Neural progenitor cell (in vitro differentiated cells): ENCODE data around the gene LSM14A. TPM values are rescaled to one million over a fixed set of nuclear protein-coding genes. Genes with fewer than 3 reads are reported as not detected.

Experiments
- DNase-seq: peaks from one replicate; pipeline ENCODE4 v3.0.0-alpha.2; 2016; ENCODE audit warnings: low spot score
- H2AFZ ChIP-seq: fragments of 200-600 bp; sonication (generic); replicated peaks from 2 replicates; pipeline ENCODE4 v1.6.1; 2016; ENCODE audit warnings: antibody characterized with exemption
- H3F3A ChIP-seq: fragments of 200-600 bp; sonication (generic); 2 replicates; pipeline ENCODE4 v1.6.1; 2016; ENCODE audit warnings: antibody characterized with exemption, low read depth
- H3K27ac ChIP-seq: fragments of 200-600 bp; sonication (generic); 2 replicates; pipeline ENCODE4 v1.5.1; 2016; ENCODE audit warnings: mild to moderate bottlenecking
- H3K27me3 ChIP-seq: fragments of 200-600 bp; sonication (generic); 2 replicates; pipeline ENCODE4 v1.6.1; 2016; ENCODE audit warnings: mild to moderate bottlenecking, moderate library complexity
- H3K36me3 ChIP-seq: fragments of 200-600 bp; sonication (generic); 2 replicates; pipeline ENCODE4 v1.5.1; 2016
- H3K4me1 ChIP-seq: fragments of 200-600 bp; sonication (generic); 2 replicates; pipeline ENCODE4 v1.6.1; 2016; ENCODE audit warnings: mixed run types
- H3K4me2 ChIP-seq: fragments of 200-600 bp; sonication (generic); 2 replicates; pipeline ENCODE4 v1.6.1; 2016
- H3K4me3 ChIP-seq: fragments of 200-600 bp; sonication (generic); 2 replicates; pipeline ENCODE4 v1.5.1; 2016
- H3K79me2 ChIP-seq: fragments of 200-600 bp; sonication (generic); 2 replicates; pipeline ENCODE4 v1.6.1; 2016; ENCODE audit warnings: low read depth
- H3K9ac ChIP-seq: fragments of 200-600 bp; sonication (generic); 2 replicates; pipeline ENCODE4 v1.6.1; 2016
- H3K9me3 ChIP-seq: fragments of 200-600 bp; sonication (generic); 2 replicates; pipeline ENCODE4 v1.5.1; 2016; ENCODE audit warnings: low read depth
- H4K20me1 ChIP-seq: fragments of 200-600 bp; sonication (generic); 2 replicates; pipeline ENCODE4 v1.6.1; 2016; ENCODE audit warnings: low read depth
- H3K27ac Mint-ChIP-seq: 3 replicates; pipeline ENCODE4 v1.8.0; 2021; ENCODE audit warnings: mixed read lengths
- H3K27me3 Mint-ChIP-seq: 2 replicates; pipeline ENCODE4 v1.8.0; 2022; ENCODE audit warnings: low read depth, mild to moderate bottlenecking, inconsistent platforms, moderate library complexity, mixed read lengths; ENCODE audit not compliant: insufficient read depth
- H3K36me3 Mint-ChIP-seq: 3 replicates; pipeline ENCODE4 v1.8.0; 2021; ENCODE audit warnings: mixed read lengths
- H3K4me1 Mint-ChIP-seq: 3 replicates; pipeline ENCODE4 v1.8.0; 2021; ENCODE audit warnings: mixed read lengths
- H3K4me3 Mint-ChIP-seq: 3 replicates; pipeline ENCODE4 v1.8.0; 2021; ENCODE audit warnings: mild to moderate bottlenecking, moderate library complexity, mixed read lengths
- H3K9me3 Mint-ChIP-seq: 3 replicates; pipeline ENCODE4 v1.8.0; 2020; ENCODE audit warnings: mixed read lengths
- EZH2 ChIP-seq: fragments of 200-600 bp; sonication (generic); IDR thresholded peaks from 2 replicates; pipeline ENCODE4 v1.6.1; 2017; ENCODE audit warnings: antibody characterized with exemption, mild to moderate bottlenecking, moderate library complexity
- EZH2phosphoT487 ChIP-seq: fragments of 200-600 bp; sonication (generic); IDR thresholded peaks from 2 replicates; pipeline ENCODE4 v1.6.1; 2017; ENCODE audit warnings: antibody characterized with exemption
- total RNA-seq: library from RNA; depleted of rRNA; stranded (reverse); fragments of >200 nt; gene quantifications from 2 replicates; pipeline ENCODE4 v1.2.3, GENCODE V29; 2015; ENCODE audit warnings: low replicate concordance
- TF ChIP-seq, protein P1 (sequence below): fragments of 200-600 bp; sonication (generic); IDR thresholded peaks from 2 replicates; pipeline ENCODE4 v1.5.1; 2017; ENCODE audit warnings: antibody characterized with exemption, mild to moderate bottlenecking

Gene LSM14A
- total RNA-seq, 1 donor from 2014 or later: 152 TPM

- TF ChIP-seq, protein P1, sequence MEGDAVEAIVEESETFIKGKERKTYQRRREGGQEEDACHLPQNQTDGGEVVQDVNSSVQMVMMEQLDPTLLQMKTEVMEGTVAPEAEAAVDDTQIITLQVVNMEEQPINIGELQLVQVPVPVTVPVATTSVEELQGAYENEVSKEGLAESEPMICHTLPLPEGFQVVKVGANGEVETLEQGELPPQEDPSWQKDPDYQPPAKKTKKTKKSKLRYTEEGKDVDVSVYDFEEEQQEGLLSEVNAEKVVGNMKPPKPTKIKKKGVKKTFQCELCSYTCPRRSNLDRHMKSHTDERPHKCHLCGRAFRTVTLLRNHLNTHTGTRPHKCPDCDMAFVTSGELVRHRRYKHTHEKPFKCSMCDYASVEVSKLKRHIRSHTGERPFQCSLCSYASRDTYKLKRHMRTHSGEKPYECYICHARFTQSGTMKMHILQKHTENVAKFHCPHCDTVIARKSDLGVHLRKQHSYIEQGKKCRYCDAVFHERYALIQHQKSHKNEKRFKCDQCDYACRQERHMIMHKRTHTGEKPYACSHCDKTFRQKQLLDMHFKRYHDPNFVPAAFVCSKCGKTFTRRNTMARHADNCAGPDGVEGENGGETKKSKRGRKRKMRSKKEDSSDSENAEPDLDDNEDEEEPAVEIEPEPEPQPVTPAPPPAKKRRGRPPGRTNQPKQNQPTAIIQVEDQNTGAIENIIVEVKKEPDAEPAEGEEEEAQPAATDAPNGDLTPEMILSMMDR: no peak
- TF ChIP-seq EZH2phosphoT487 (no peak), EZH2 (no peak)
- peaks cover 32% of the 10 kb centered on the region for H3F3A ChIP-seq
- no peaks in the 10 kb centered on the region for H3K27me3 ChIP-seq
- Mint-ChIP-seq H3K27ac (peak overlapping the region; percentile 21), H3K9me3 (no peaks in the 10 kb centered on the region), H3K36me3 (peaks cover 26% of the 10 kb centered on the region), H3K4me1 (peaks cover 10% of the 10 kb centered on the region), H3K27me3 (peaks cover 4% of the 10 kb centered on the region), H3K4me3 (no peak overlapping the region)
- H3K36me3 ChIP-seq: peaks cover 21% of the 10 kb centered on the region
- no peaks in the 10 kb centered on the region for H3K4me1 ChIP-seq
- no peak overlapping the region for H3K4me2 ChIP-seq
- H2AFZ ChIP-seq: no peak overlapping the region
- peaks cover 8% of the 10 kb centered on the region for H4K20me1 ChIP-seq
- no peak overlapping the region for H3K9ac ChIP-seq
- no peaks in the 10 kb centered on the region for H3K9me3 ChIP-seq
- no peak for DNase-seq
- H3K79me2 ChIP-seq: no peaks in the 10 kb centered on the region
- no peak overlapping the region for H3K4me3 ChIP-seq
- H3K27ac ChIP-seq: no peak overlapping the region
These were observed 58.5 kb downstream of the LSM14A start for GRCh38 chr19:34230820-34231219.

- no peaks in the 10 kb centered on the region for H3K9me3 ChIP-seq
- H3K36me3 ChIP-seq: peaks cover 19% of the 10 kb centered on the region
- no peak for DNase-seq
- no peak for TF ChIP-seq EZH2phosphoT487
- no peak for TF ChIP-seq EZH2
- TF ChIP-seq, protein P1: no peak
- peaks cover 32% of the 10 kb centered on the region for H3F3A ChIP-seq
- no peak overlapping the region for H3K27ac ChIP-seq
- peaks cover 7% of the 10 kb centered on the region for H4K20me1 ChIP-seq
- H3K4me3 Mint-ChIP-seq: no peak overlapping the region
- no peak overlapping the region for H3K9ac ChIP-seq
- no peaks in the 10 kb centered on the region for H3K4me1 ChIP-seq
- H2AFZ ChIP-seq: no peak overlapping the region
- no peaks in the 10 kb centered on the region for H3K79me2 ChIP-seq
- no peak overlapping the region for H3K4me2 ChIP-seq
- H3K27me3 ChIP-seq: no peaks in the 10 kb centered on the region
- H3K9me3 Mint-ChIP-seq: no peaks in the 10 kb centered on the region
- H3K27me3 Mint-ChIP-seq: peaks cover 9% of the 10 kb centered on the region
- H3K4me1 Mint-ChIP-seq: peaks cover 10% of the 10 kb centered on the region
- no peak overlapping the region for H3K4me3 ChIP-seq
- peaks cover 26% of the 10 kb centered on the region for H3K36me3 Mint-ChIP-seq
- H3K27ac Mint-ChIP-seq: no peak overlapping the region
These were observed 59.1 kb downstream of the LSM14A start for GRCh38 chr19:34231439-34231838.

- no peaks in the 10 kb centered on the region for H3K9me3 ChIP-seq
- no peaks in the 10 kb centered on the region for H3K9me3 Mint-ChIP-seq
- H3K4me1 ChIP-seq: no peaks in the 10 kb centered on the region
- no peak for DNase-seq
- H3F3A ChIP-seq: peaks cover 27% of the 10 kb centered on the region
- H3K9ac ChIP-seq: no peak overlapping the region
- peaks cover 2% of the 10 kb centered on the region for H4K20me1 ChIP-seq
- H3K4me1 Mint-ChIP-seq: peaks cover 13% of the 10 kb centered on the region
- no peaks in the 10 kb centered on the region for H3K79me2 ChIP-seq
- no peaks in the 10 kb centered on the region for H3K27me3 ChIP-seq
- H3K36me3 Mint-ChIP-seq: peaks cover 23% of the 10 kb centered on the region
- H3K4me2 ChIP-seq: no peak overlapping the region
- peaks cover 9% of the 10 kb centered on the region for H3K27me3 Mint-ChIP-seq
- peak overlapping the region; percentile 39 for H3K27ac ChIP-seq
- H3K4me3 ChIP-seq: no peak overlapping the region
- H3K4me3 Mint-ChIP-seq: no peak overlapping the region
- H3K27ac Mint-ChIP-seq: peak overlapping the region; percentile 73
- no peak overlapping the region for H2AFZ ChIP-seq
- H3K36me3 ChIP-seq: peaks cover 10% of the 10 kb centered on the region
- no peak for TF ChIP-seq EZH2
- TF ChIP-seq EZH2phosphoT487: no peak
- TF ChIP-seq, protein P1: no peak
These were observed 60.5 kb downstream of the LSM14A start for GRCh38 chr19:34232566-34233481.
